B cell (primary cell): ENCODE results near the gene SECTM1. TPM values are rescaled to one million over a fixed set of nuclear protein-coding genes. Genes with fewer than 3 reads are reported as not detected.

ENCODE experiments used
- ATAC-seq: fragments of 200-7000 bp; cut with Tn5 transposase; one replicate; pipeline ENCODE4 v1.10.0; 2021; ENCODE audit warnings: low read depth, mild to moderate bottlenecking, moderate number of reproducible peaks, moderate library complexity
- CTCF ChIA-PET: fragments of 350-600 bp; sonication (Branson Sonifier 250); formaldehyde crosslinking; loops from one replicate; lab custom pipeline; 2021; ENCODE audit warnings: antibody characterized with exemption, inconsistent platforms; lab: Charles Lee
- POLR2A ChIA-PET: fragments of 350-600 bp; sonication (Branson Sonifier 250); formaldehyde crosslinking; loops from one replicate; lab custom pipeline; 2021; ENCODE audit warnings: antibody characterized with exemption; lab: Charles Lee
- DNase-seq: peaks from one replicate; pipeline ENCODE4 v3.0.0; 2013
- H2AFZ ChIP-seq: 2 replicates; pipeline ENCODE4 v1.6.1; 2012; ENCODE audit warnings: mild to moderate bottlenecking, low read depth, low read length; ENCODE audit not compliant: insufficient read depth, poor library complexity, severe bottlenecking
- H3K27ac ChIP-seq, 2 donors: 1 replicate in 1 of 2; 2 replicates in 1 of 2; pipeline ENCODE4 v1.5.1; 2012 to 2013; ENCODE audit warnings: low read length in 2 of 2, mild to moderate bottlenecking in 2 of 2, moderate library complexity in 1 of 2
- H3K27me3 ChIP-seq, 4 experiments: fragments of 200-600 bp in 1 of 4; sonication (generic) in 1 of 4; replicated peaks in 1 of 4; 1 replicate in 2 of 4; 2 replicates in 2 of 4; pipeline versions ENCODE4 v1.6.1 to v1.7.0; 2013 to 2016; ENCODE audit warnings: low read length in 3 of 4, mild to moderate bottlenecking in 2 of 4, mixed read lengths in 1 of 4, moderate library complexity in 1 of 4; ENCODE audit not compliant: insufficient read depth in 4 of 4, control insufficient read depth in 3 of 4; ENCODE audit errors: control extremely low read depth in 1 of 4
- H3K36me3 ChIP-seq, 2 experiments: replicated peaks in 1 of 2; 1 replicate in 1 of 2; 2 replicates in 1 of 2; pipeline versions ENCODE4 v1.6.1 to v1.7.1; 2013; ENCODE audit warnings: low read length in 1 of 2; ENCODE audit not compliant: insufficient read depth in 2 of 2, control insufficient read depth in 1 of 2; ENCODE audit errors: control extremely low read depth in 1 of 2, extremely low read depth in 1 of 2
- H3K4me1 ChIP-seq, 2 donors: fragments of 200-600 bp in 1 of 2; sonication (generic) in 1 of 2; 1 replicate in 1 of 2; 2 replicates in 1 of 2; pipeline versions ENCODE4 v1.5.1 to v1.6.1; 2013 to 2017; ENCODE audit warnings: low read length in 2 of 2; ENCODE audit not compliant: control insufficient read depth in 2 of 2, insufficient read depth in 2 of 2
- H3K4me2 ChIP-seq: replicated peaks from 2 replicates; pipeline ENCODE3; 2012; ENCODE audit warnings: mild to moderate bottlenecking, low read depth, low read length; ENCODE audit not compliant: poor library complexity, severe bottlenecking
- H3K4me3 ChIP-seq, 5 experiments: fragments of 200-600 bp in 1 of 5; sonication (generic) in 1 of 5; 1 replicate in 3 of 5; 2 replicates in 2 of 5; pipeline versions ENCODE4 v1.5.1 to v1.7.0; 2011 to 2016; ENCODE audit warnings: low read length in 4 of 5, mild to moderate bottlenecking in 4 of 5, low read depth in 2 of 5, control low read depth in 1 of 5, moderate library complexity in 1 of 5; ENCODE audit not compliant: insufficient read depth in 1 of 5; ENCODE audit errors: control extremely low read depth in 1 of 5, extremely low read depth in 1 of 5
- H3K79me2 ChIP-seq: fragments of 200-600 bp; sonication (generic); one replicate; pipeline ENCODE4 v1.6.0; 2016; ENCODE audit warnings: low read length; ENCODE audit not compliant: control insufficient read depth, insufficient read depth
- H3K9ac ChIP-seq: fragments of 200-600 bp; sonication (generic); 2 replicates; pipeline ENCODE4 v1.6.1; 2017; ENCODE audit warnings: mild to moderate bottlenecking, low read length, moderate library complexity
- H3K9me3 ChIP-seq, 3 donors: one replicate each; pipeline versions ENCODE4 v1.6.1 to v1.7.1; 2013; ENCODE audit warnings: low read length in 2 of 3; ENCODE audit not compliant: control insufficient read depth in 2 of 3, insufficient read depth in 1 of 3; ENCODE audit errors: control extremely low read depth in 1 of 3
- H4K20me1 ChIP-seq: 2 replicates; pipeline ENCODE4 v1.6.0; 2012; ENCODE audit warnings: mild to moderate bottlenecking, low read length; ENCODE audit not compliant: insufficient read depth, control insufficient read depth, poor library complexity, severe bottlenecking
- H3K27ac Mint-ChIP-seq: one replicate; pipeline ENCODE4 v1.8.0; 2021; ENCODE audit warnings: mixed read lengths
- H3K27me3 Mint-ChIP-seq: one replicate; pipeline ENCODE4 v1.8.0; 2021; ENCODE audit warnings: mixed read lengths
- H3K4me1 Mint-ChIP-seq: one replicate; pipeline ENCODE4 v1.8.0; 2021; ENCODE audit warnings: mixed read lengths
- H3K4me3 Mint-ChIP-seq: one replicate; pipeline ENCODE4 v1.8.0; 2021; ENCODE audit warnings: mixed read lengths
- H3K9me3 Mint-ChIP-seq: one replicate; pipeline ENCODE4 v1.8.0; 2022; ENCODE audit warnings: mixed read lengths; ENCODE audit not compliant: insufficient read depth
- CTCF ChIP-seq: fragments of 200-600 bp; IDR thresholded peaks from one replicate; pipeline ENCODE4 v1.8.0; 2022; ENCODE audit warnings: antibody characterized with exemption, mild to moderate bottlenecking
- EZH2 ChIP-seq: IDR thresholded peaks from 2 replicates; pipeline ENCODE4 v1.6.1; 2012; ENCODE audit warnings: borderline replicate concordance, low read depth, mild to moderate bottlenecking, moderate library complexity, low read length; ENCODE audit not compliant: insufficient read depth, poor library complexity, severe bottlenecking
- WGBS: methylation state at CpG from one replicate; pipeline ENCODE4 v1.1.5; 2013; ENCODE audit warnings: missing lambda C conversion rate; ENCODE audit not compliant: insufficient coverage; 5-methylcytosine and 5-hydroxymethylcytosine counted together
- intact Hi-C: fragments of 100-400 bp; cut with micrococcal nuclease; formaldehyde crosslinking; loops from one replicate; pipeline ENCODE4 v1.10.0; 2022
- polyA plus RNA-seq: library from polyadenylated mRNA; depleted of rRNA; stranded (reverse); fragments of >200 nt; gene quantifications from 2 replicates; pipeline ENCODE4 v1.2.3, GENCODE V29; 2012
- total RNA-seq, 2 donors: library from RNA; stranded (reverse); fragments of 120-200 nt in 1 of 2; gene quantifications; 1 replicate in 1 of 2; 2 replicates in 1 of 2; pipeline versions ENCODE4 v1.2.3 to v1.2.4, GENCODE V29; 2013 to 2022

Gene SECTM1
- total and polyA plus RNA-seq, 2 donors (not counting 1 experiment from before 2014, with no cell fraction given), result 0.17 to 1.2 TPM

GRCh38 chr17:82304826-82305726 is 28.5 kb downstream of the SECTM1 start:
- no peak overlapping the region for H3K4me3 Mint-ChIP-seq

More at GRCh38 chr17:82304826-82305726, 28.5 kb downstream of the SECTM1 start:
- Histone ChIP-seq H3K4me2 (no peak overlapping the region), H3K79me2 (no peaks in the 10 kb centered on the region), H3K27me3 (peaks cover 0 to 2% (median 0%) of the 10 kb centered on the region in 4 experiments), H3K36me3 (no peaks in the 10 kb centered on the region), H3K4me1 (peaks cover 33 to 43% of the 10 kb centered on the region in 2 donors), H2AFZ (no peak overlapping the region), H3K4me3 (no peak overlapping the region), H4K20me1 (no peaks in the 10 kb centered on the region), H3K27ac (no peak overlapping the region), H3K9me3 (no peaks in the 10 kb centered on the region), H3K9ac (no peak overlapping the region)
- DNase-seq (no peak), ATAC-seq (no peak)
- Mint-ChIP-seq H3K4me1 (peaks cover 24% of the 10 kb centered on the region), H3K27me3 (peaks cover 6% of the 10 kb centered on the region), H3K27ac (no peak overlapping the region), H3K9me3 (no peaks in the 10 kb centered on the region)
- TF ChIP-seq EZH2 (no peak), CTCF (no peak)
- CTCF ChIA-PET, result interaction anchor here (0.7 to 1.7 kb wide), 4 partner anchors 11 to 132 kb away, joined by 3 to 8 read pairs (median 4); no protein-coding TSS in a partner anchor
- POLR2A ChIA-PET, result interaction anchor here (0.7 to 0.9 kb wide), 2 partner anchors 21 to 73 kb away, joined by 3 to 5 read pairs; no protein-coding TSS in a partner anchor
- WGBS, result 85% methylated on average over 20 of the region's 23 CpGs
- intact Hi-C loops, result no loop called here
